Stimulated activated CD8-positive, alpha-beta memory T cell treated with anti-CD3 and anti-CD28 coated beads, Interleukin-4, amount 100 ng/mL, for 4 hours (primary cell): Measurements from ENCODE around the gene SRRM1.

Experiments used
- DNase-seq, 2 donors: peaks; one replicate each; pipeline ENCODE4 v3.0.0-alpha.2; 2020; ENCODE audit warnings: low read depth in 2 of 2, low spot score in 1 of 2

The SRRM1 gene

GRCh38 chr1:24642481-24643362 lies at the start of gene SRRM1:
Gene SRRM1 (plus strand): TSS chr1:24643302. CDS start chr1:24643327, 25 bp downstream.
- peak; percentile 92 to 98 for DNase-seq

GRCh38 chr1:24594328-24594598 lies 48.8 kb upstream of the SRRM1 start:
- no peak for DNase-seq

GRCh38 chr1:24596401-24596880 lies 46.7 kb upstream of the SRRM1 start:
- no peak for DNase-seq

- no peak for DNase-seq
These were observed 43.8 kb upstream of the SRRM1 start for GRCh38 chr1:24599265-24599664.

- DNase-seq, result no peak
These were observed 42.6 kb upstream of the SRRM1 start for GRCh38 chr1:24600551-24600950.

GRCh38 chr1:24605534-24606295 lies 37.4 kb upstream of the SRRM1 start:
- DNase-seq, result no peak

GRCh38 chr1:24606296-24606605 lies 36.9 kb upstream of the SRRM1 start:
- DNase-seq, result no peak

- DNase-seq, result no peak
These were observed 36.5 kb upstream of the SRRM1 start for GRCh38 chr1:24606621-24607020.

- DNase-seq, result no peak
These were observed 33.1 kb upstream of the SRRM1 start for GRCh38 chr1:24609949-24610517.

GRCh38 chr1:24619376-24619775 lies 23.7 kb upstream of the SRRM1 start:
- DNase-seq, result no peak

GRCh38 chr1:24620678-24621077 lies 22.4 kb upstream of the SRRM1 start:
- no peak for DNase-seq

GRCh38 chr1:24621121-24621520 lies 22.0 kb upstream of the SRRM1 start:
- DNase-seq, result no peak

GRCh38 chr1:24622218-24622617 lies 20.9 kb upstream of the SRRM1 start:
- no peak for DNase-seq

GRCh38 chr1:24632832-24633175 lies 10.3 kb upstream of the SRRM1 start:
- no peak for DNase-seq

- DNase-seq, result no peak
These were observed 7.8 kb upstream of the SRRM1 start for GRCh38 chr1:24635195-24635843.

GRCh38 chr1:24636661-24637357 lies 6.3 kb upstream of the SRRM1 start:
- DNase-seq, result no peak

GRCh38 chr1:24639094-24639493 lies 4.0 kb upstream of the SRRM1 start:
- DNase-seq, result no peak

- no peak for DNase-seq
These were observed 3.2 kb upstream of the SRRM1 start for GRCh38 chr1:24639881-24640280.

- no peak for DNase-seq
These were observed 2.8 kb upstream of the SRRM1 start for GRCh38 chr1:24640288-24640687.

GRCh38 chr1:24641646-24642151 lies 1.4 kb upstream of the SRRM1 start:
- peak in 1 of 2 donors; percentile 2 for DNase-seq
